ENCODE data around the gene RANBP17. TPM values are rescaled to one million over a fixed set of nuclear protein-coding genes. Genes with fewer than 3 reads are reported as not detected.

The RANBP17 gene
- total RNA-seq, 1 experiment from 2014 or later, result 6.0 TPM

GRCh38 chr5:171143171-171143570, 281.4 kb downstream of the RANBP17 start:
- intact Hi-C loops (cut with micrococcal nuclease), result no loop called here
- Histone ChIP-seq H3K79me2 (ENCODE audit: low read length) (no peaks in the 10 kb centered on the region), H3K27me3 (ENCODE audit: low read length) (no peaks in the 10 kb centered on the region), H3F3A (ENCODE audit: low read length, unreplicated experiment) (peaks cover 7% of the 10 kb centered on the region), H3K4me1 (ENCODE audit: insufficient read depth, low read length) (peaks cover 33% of the 10 kb centered on the region), H3K9ac (ENCODE audit: low read length) (no peak overlapping the region), H3K4me3 (ENCODE audit: low read length) (no peak overlapping the region), H3K36me3 (ENCODE audit: low read depth, low read length) (no peaks in the 10 kb centered on the region), H4K20me1 (ENCODE audit: low read length) (no peaks in the 10 kb centered on the region), H2AFZ (ENCODE audit: low read length) (no peak overlapping the region), H3K27ac (ENCODE audit: low read length) (no peak overlapping the region), H3K9me3 (ENCODE audit: low read length) (no peaks in the 10 kb centered on the region), H3K4me2 (ENCODE audit: low read length) (no peak overlapping the region), H3K9me2 (replicated peaks; ENCODE audit: low read length) (no peaks in the 10 kb centered on the region)
- ATAC-seq (no peak), DNase-seq (no peak)
- CTCF ChIA-PET, result no interaction called here
- BruUV-seq (replicated peaks), result no TSS peak
- TF ChIP-seq EZH2phosphoT487 (IDR thresholded peaks at IDR 0.05; ENCODE audit: borderline replicate concordance, low read length) (no peak), EZH2 (IDR thresholded peaks at IDR 0.05; ENCODE audit: low read length, unreplicated experiment) (no peak), CTCF (conservative IDR thresholded peaks at IDR 0.05; ENCODE audit: low read depth, low read length) (no peak)
- POLR2A ChIA-PET (ENCODE audit: unreplicated experiment), result no interaction called here

DNA sequence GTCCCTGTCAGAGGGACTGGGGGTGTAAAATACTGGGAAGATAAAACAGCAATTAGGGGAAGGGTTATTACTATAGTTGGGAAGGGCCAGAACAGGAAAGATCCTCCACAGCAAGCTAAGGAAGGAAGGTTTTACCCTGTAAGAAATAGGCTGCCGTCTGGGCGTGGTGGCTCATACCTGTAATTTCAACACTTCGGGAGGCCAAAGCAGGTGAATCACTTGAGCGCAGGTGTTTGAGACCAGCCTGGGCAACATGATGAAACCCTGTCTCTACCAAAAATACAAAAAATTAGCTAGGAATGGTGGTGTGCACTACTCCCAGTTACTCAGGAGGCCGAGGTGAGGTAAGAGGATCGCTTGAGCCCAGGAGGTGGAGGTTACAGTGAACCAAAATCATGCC, 282.1 kb downstream of the RANBP17 start:
- CTCF ChIA-PET, result no interaction called here
- intact Hi-C loops (cut with micrococcal nuclease), result no loop called here
- POLR2A ChIA-PET (ENCODE audit: unreplicated experiment), result no interaction called here
- Histone ChIP-seq H3K9me3 (ENCODE audit: low read length) (no peaks in the 10 kb centered on the region), H3K4me2 (ENCODE audit: low read length) (no peak overlapping the region), H3K36me3 (ENCODE audit: low read depth, low read length) (no peaks in the 10 kb centered on the region), H3K27me3 (ENCODE audit: low read length) (no peaks in the 10 kb centered on the region), H4K20me1 (ENCODE audit: low read length) (no peaks in the 10 kb centered on the region), H3K4me3 (ENCODE audit: low read length) (no peak overlapping the region), H2AFZ (ENCODE audit: low read length) (no peak overlapping the region), H3K9ac (ENCODE audit: low read length) (no peak overlapping the region), H3K4me1 (ENCODE audit: insufficient read depth, low read length) (peaks cover 26% of the 10 kb centered on the region), H3K9me2 (replicated peaks; ENCODE audit: low read length) (no peaks in the 10 kb centered on the region), H3K79me2 (ENCODE audit: low read length) (no peaks in the 10 kb centered on the region), H3K27ac (ENCODE audit: low read length) (no peak overlapping the region), H3F3A (ENCODE audit: low read length, unreplicated experiment) (no peaks in the 10 kb centered on the region)
- no peak for TF ChIP-seq EZH2 (IDR thresholded peaks at IDR 0.05; ENCODE audit: low read length, unreplicated experiment)
- TF ChIP-seq EZH2phosphoT487 (IDR thresholded peaks at IDR 0.05; ENCODE audit: borderline replicate concordance, low read length), result no peak
- no peak for TF ChIP-seq CTCF (conservative IDR thresholded peaks at IDR 0.05; ENCODE audit: low read depth, low read length)
- ATAC-seq, result no peak
- no peak for DNase-seq
- BruUV-seq (replicated peaks), result no TSS peak

DNA sequence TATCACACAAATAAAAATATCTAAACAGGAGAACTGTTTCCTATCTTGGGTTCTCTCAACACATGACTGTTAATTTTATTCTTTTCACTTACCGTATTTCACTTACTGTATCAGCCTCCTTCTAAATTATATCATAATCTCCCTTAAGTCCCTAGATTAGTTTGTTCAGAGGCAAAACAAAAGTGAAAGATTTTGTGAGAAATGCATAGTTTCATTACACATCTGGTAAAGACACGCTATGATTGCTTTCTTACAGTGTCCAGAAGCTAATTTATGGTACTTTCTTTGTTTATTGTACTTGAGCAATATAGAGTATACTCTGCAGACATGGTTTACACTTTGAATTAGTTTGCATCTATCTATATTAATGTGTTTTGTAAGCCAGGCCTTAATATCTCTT, 287.5 kb downstream of the RANBP17 start:
- no TSS peak for BruUV-seq (replicated peaks)
- H3K4me1 ChIP-seq (ENCODE audit: insufficient read depth, low read length), result no peaks in the 10 kb centered on the region

More for the DNA sequence above, 287.5 kb downstream of the RANBP17 start:
- H3K4me2 ChIP-seq (ENCODE audit: low read length), result no peak overlapping the region
- H3F3A ChIP-seq (ENCODE audit: low read length, unreplicated experiment), result no peaks in the 10 kb centered on the region
- no peaks in the 10 kb centered on the region for H4K20me1 ChIP-seq (ENCODE audit: low read length)
- H3K9me2 ChIP-seq (replicated peaks; ENCODE audit: low read length), result no peaks in the 10 kb centered on the region
- ChIA-PET POLR2A (ENCODE audit: unreplicated experiment) (no interaction called here), CTCF (no interaction called here)
- ATAC-seq (no peak), DNase-seq (no peak)
- no peaks in the 10 kb centered on the region for H3K79me2 ChIP-seq (ENCODE audit: low read length)
- H3K4me3 ChIP-seq (ENCODE audit: low read length), result no peak overlapping the region
- H3K9me3 ChIP-seq (ENCODE audit: low read length), result no peaks in the 10 kb centered on the region
- no peak overlapping the region for H2AFZ ChIP-seq (ENCODE audit: low read length)
- no peaks in the 10 kb centered on the region for H3K36me3 ChIP-seq (ENCODE audit: low read depth, low read length)
- H3K9ac ChIP-seq (ENCODE audit: low read length), result no peak overlapping the region
- no peaks in the 10 kb centered on the region for H3K27me3 ChIP-seq (ENCODE audit: low read length)
- TF ChIP-seq CTCF (conservative IDR thresholded peaks at IDR 0.05; ENCODE audit: low read depth, low read length) (no peak), EZH2 (IDR thresholded peaks at IDR 0.05; ENCODE audit: low read length, unreplicated experiment) (no peak), EZH2phosphoT487 (IDR thresholded peaks at IDR 0.05; ENCODE audit: borderline replicate concordance, low read length) (no peak)
- intact Hi-C loops (cut with micrococcal nuclease), result no loop called here
- no peak overlapping the region for H3K27ac ChIP-seq (ENCODE audit: low read length)
